Measurements from ENCODE around the gene EFNA3.
A peak's percentile ranks its signal among the peaks of the same experiment; 100 is the strongest.

EFNA3 gene

DNA sequence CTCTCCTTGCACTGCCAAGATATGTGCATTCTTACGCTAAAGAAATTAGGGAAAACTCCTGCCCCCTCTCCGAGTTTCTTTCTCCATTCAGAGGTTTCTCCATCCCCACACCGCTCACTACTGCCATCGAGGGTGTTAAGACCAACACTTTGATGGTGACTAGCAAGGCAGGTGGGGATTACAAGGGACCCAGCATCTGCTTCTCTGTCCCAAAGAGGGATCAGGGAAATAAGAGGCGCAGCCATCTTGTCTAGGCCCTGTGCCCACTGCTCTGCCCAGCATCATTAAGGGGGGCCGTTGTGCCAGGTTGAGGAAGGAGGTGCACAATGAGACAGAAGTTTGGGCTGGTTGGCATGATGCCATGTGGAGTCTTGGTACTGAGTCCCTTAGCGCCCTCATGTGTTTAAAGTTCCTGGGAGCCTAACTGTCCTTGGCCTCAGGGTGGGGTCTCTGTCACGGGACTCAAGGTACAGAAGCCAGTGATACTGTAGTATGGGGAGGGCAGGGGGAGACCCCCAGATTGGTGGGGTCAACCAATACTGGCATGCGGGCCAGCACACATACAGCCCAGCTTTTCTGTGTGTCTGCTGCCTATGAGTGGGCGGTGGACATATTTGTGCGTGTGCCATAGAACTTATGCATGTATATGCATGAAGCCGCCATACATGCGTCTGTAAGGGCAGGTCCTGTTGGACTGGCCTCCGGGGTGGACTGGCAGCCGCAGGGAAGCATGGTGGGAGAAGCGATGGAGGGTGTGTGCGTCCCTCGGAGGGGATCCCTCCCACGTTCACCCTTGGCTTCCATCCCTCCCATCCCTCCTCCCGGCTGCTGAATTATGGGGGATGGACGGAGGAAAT lies 5.5 kb downstream of the EFNA3 start:
- peak; percentile 42 for DNase-seq (ENCODE audit: low read depth)

GRCh38 chr1:155084722-155085503 lies 6.3 kb downstream of the EFNA3 start:
- H3K4me3 ChIP-seq (replicated peaks; ENCODE audit: low read depth, low read length) = peak overlapping the region; percentile 85
- DNase-seq (ENCODE audit: low read depth) = peak; percentile 95
- TF ChIP-seq, protein P1, sequence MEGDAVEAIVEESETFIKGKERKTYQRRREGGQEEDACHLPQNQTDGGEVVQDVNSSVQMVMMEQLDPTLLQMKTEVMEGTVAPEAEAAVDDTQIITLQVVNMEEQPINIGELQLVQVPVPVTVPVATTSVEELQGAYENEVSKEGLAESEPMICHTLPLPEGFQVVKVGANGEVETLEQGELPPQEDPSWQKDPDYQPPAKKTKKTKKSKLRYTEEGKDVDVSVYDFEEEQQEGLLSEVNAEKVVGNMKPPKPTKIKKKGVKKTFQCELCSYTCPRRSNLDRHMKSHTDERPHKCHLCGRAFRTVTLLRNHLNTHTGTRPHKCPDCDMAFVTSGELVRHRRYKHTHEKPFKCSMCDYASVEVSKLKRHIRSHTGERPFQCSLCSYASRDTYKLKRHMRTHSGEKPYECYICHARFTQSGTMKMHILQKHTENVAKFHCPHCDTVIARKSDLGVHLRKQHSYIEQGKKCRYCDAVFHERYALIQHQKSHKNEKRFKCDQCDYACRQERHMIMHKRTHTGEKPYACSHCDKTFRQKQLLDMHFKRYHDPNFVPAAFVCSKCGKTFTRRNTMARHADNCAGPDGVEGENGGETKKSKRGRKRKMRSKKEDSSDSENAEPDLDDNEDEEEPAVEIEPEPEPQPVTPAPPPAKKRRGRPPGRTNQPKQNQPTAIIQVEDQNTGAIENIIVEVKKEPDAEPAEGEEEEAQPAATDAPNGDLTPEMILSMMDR (IDR thresholded peaks at IDR 0.05; ENCODE audit: low read length, missing control alignments) = peak; percentile 87

More for the DNA sequence above, 5.5 kb downstream of the EFNA3 start:
- TF ChIP-seq, protein P1 (IDR thresholded peaks at IDR 0.05; ENCODE audit: low read length, missing control alignments) = peak; percentile 32
- peak overlapping the region; percentile 85 for H3K4me3 ChIP-seq (replicated peaks; ENCODE audit: low read depth, low read length)

DNA sequence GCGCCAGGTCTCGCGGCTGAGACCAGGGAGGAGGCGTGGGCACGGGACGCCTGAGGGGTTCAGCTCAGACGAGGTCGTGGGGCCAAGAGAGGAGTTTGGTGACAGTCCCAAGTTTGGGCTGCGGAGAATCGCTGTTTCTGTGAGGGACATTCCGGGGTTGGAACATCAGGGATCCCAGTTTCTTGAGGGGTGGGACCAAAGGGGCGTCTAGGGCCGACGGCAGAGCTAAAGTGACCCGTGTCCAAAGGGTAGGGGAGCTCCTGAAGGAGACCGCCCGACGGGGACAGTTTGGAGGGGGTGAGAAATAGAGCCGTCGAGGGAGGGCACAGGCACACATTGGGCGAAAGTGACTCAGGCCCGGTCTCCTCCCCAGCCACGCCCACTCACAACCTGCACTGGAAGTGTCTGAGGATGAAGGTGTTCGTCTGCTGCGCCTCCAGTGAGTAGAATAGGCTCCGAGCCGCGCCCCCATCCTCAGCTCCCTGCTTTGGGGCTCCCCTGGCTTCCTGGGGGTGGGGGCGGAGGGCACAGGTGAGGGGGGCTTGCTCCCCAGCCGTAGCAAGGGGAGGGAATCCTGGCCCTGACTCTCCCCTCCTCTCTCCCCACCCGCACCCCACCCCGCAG lies 7.0 kb downstream of the EFNA3 start:
- peak overlapping the region; percentile 85 for H3K4me3 ChIP-seq (replicated peaks; ENCODE audit: low read depth, low read length)
- DNase-seq (ENCODE audit: low read depth) = peak; percentile 36
- TF ChIP-seq, protein P1 (IDR thresholded peaks at IDR 0.05; ENCODE audit: low read length, missing control alignments) = no peak

DNA sequence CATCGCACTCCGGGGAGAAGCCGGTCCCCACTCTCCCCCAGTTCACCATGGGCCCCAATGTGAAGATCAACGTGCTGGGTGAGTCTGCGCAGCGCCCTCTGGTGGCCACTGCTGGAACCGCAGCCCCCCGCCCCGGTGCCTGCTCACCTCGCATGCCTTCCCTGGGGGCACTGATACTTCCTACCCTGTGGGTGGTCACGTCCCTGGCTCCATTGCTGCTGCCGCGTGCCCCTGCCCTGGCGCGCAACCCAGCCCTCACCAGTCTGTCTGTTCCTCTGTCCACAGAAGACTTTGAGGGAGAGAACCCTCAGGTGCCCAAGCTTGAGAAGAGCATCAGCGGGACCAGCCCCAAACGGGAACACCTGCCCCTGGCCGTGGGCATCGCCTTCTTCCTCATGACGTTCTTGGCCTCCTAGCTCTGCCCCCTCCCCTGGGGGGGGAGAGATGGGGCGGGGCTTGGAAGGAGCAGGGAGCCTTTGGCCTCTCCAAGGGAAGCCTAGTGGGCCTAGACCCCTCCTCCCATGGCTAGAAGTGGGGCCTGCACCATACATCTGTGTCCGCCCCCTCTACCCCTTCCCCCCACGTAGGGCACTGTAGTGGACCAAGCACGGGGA lies 7.6 kb downstream of the EFNA3 start:
- peak; percentile 53 for DNase-seq (ENCODE audit: low read depth)
- no peak overlapping the region for H3K4me3 ChIP-seq (replicated peaks; ENCODE audit: low read depth, low read length)
- TF ChIP-seq, protein P1 (IDR thresholded peaks at IDR 0.05; ENCODE audit: low read length, missing control alignments) = peak; percentile 81

- DNase-seq (ENCODE audit: low read depth) = no peak
- no peak overlapping the region for H3K4me3 ChIP-seq (replicated peaks; ENCODE audit: low read depth, low read length)
- TF ChIP-seq, protein P1 (IDR thresholded peaks at IDR 0.05; ENCODE audit: low read length, missing control alignments) = no peak
Measured at GRCh38 chr1:155086856-155087535, 8.4 kb downstream of the EFNA3 start.

All from fibroblast of pulmonary artery (primary cell).